Gastroesophageal sphincter (tissue), 4 donors: ENCODE data around the gene CUX1. TPM values are rescaled to one million over a fixed set of nuclear protein-coding genes. Genes with fewer than 3 reads are reported as not detected.

Experiments
- ATAC-seq: fragments of 150-250 bp; one replicate; pipeline ENCODE4 v1.9.1; 2016; ENCODE audit warnings: mild to moderate bottlenecking, moderate library complexity
- H3K27ac ChIP-seq, 4 donors: fragments of 200-600 bp; sonication (generic) in 3 of 4; 1 replicate in 3 of 4; 2 replicates in 1 of 4; pipeline ENCODE4 v1.5.1; 2016 to 2019
- H3K27me3 ChIP-seq: fragments of 200-600 bp; sonication (generic); one replicate; pipeline ENCODE4 v1.5.1; 2019
- H3K36me3 ChIP-seq, 2 donors: fragments of 200-600 bp; sonication (generic); one replicate each; pipeline ENCODE4 v1.5.1; 2019; ENCODE audit warnings: control low read depth in 1 of 2
- H3K4me1 ChIP-seq, 3 donors: fragments of 200-600 bp; sonication (generic); 1 replicate in 2 of 3; 2 replicates in 1 of 3; pipeline ENCODE4 v1.5.1; 2016 to 2019; ENCODE audit warnings: control low read depth in 2 of 3
- H3K4me3 ChIP-seq, 2 donors: fragments of 200-600 bp; sonication (generic); one replicate each; pipeline ENCODE4 v1.5.1; 2019; ENCODE audit warnings: mild to moderate bottlenecking in 1 of 2, moderate library complexity in 1 of 2
- H3K9me3 ChIP-seq, 3 donors: fragments of 200-600 bp; sonication (generic); one replicate each; pipeline ENCODE4 v1.5.1; 2017 to 2019; ENCODE audit warnings: control low read depth in 2 of 3
- EP300 ChIP-seq: sonication (generic); formaldehyde crosslinking; IDR thresholded peaks from one replicate; pipeline ENCODE4 v1.6.1; 2017; ENCODE audit warnings: antibody characterized with exemption, mild to moderate bottlenecking
- POLR2A ChIP-seq, 2 donors: fragments of 450-650 bp; IDR thresholded peaks; one replicate each; pipeline ENCODE4 v1.6.1; 2017; ENCODE audit warnings: antibody characterized with exemption in 2 of 2, mild to moderate bottlenecking in 2 of 2, moderate library complexity in 1 of 2
- POLR2AphosphoS5 ChIP-seq: sonication (generic); formaldehyde crosslinking; IDR thresholded peaks from one replicate; pipeline ENCODE4 v1.6.1; 2017; ENCODE audit warnings: antibody characterized with exemption
- WGBS, 2 donors: methylation state at CpG; one replicate each; pipeline ENCODE4 v1.1.5; 2018; ENCODE audit warnings: low coverage in 1 of 2; 5-methylcytosine and 5-hydroxymethylcytosine counted together
- total RNA-seq, 4 donors: library from RNA; depleted of rRNA; stranded (reverse); fragments of >200 nt; gene quantifications; one replicate each; pipeline ENCODE4 v1.1.0, GENCODE V29; 2016
- TF ChIP-seq, protein P1 (sequence below), 4 experiments: fragments of 200-600 bp in 2 of 4; fragments of 450-650 bp in 2 of 4; sonication (generic) in 1 of 4; IDR thresholded peaks; one replicate each; pipeline ENCODE4 v1.5.1; 2017 to 2019; ENCODE audit warnings: antibody characterized with exemption in 4 of 4, mild to moderate bottlenecking in 2 of 4, moderate library complexity in 2 of 4

Gene CUX1
- total RNA-seq, 4 donors from 2014 or later, result 84.4 to 134 (median 110) TPM

GRCh38 chr7:102096012-102096332, 278.5 kb downstream of the CUX1 start:
- Histone ChIP-seq H3K9me3 (no peaks in the 10 kb centered on the region), H3K27me3 (no peaks in the 10 kb centered on the region), H3K27ac (no peak overlapping the region), H3K4me3 (no peak overlapping the region), H3K36me3 (peaks cover 0 to 46% of the 10 kb centered on the region in 2 donors), H3K4me1 (peaks cover 0 to 15% (median 0%) of the 10 kb centered on the region in 3 donors)
- 0% methylated on average over 1 of the region's 10 CpGs; no CpG with 5 or more reads in 1 of the 2 donors for WGBS, 2 donors
- TF ChIP-seq EP300 (no peak), POLR2A (IDR thresholded peaks at IDR 0.05) (no peak), POLR2AphosphoS5 (no peak)
- TF ChIP-seq, protein P1, sequence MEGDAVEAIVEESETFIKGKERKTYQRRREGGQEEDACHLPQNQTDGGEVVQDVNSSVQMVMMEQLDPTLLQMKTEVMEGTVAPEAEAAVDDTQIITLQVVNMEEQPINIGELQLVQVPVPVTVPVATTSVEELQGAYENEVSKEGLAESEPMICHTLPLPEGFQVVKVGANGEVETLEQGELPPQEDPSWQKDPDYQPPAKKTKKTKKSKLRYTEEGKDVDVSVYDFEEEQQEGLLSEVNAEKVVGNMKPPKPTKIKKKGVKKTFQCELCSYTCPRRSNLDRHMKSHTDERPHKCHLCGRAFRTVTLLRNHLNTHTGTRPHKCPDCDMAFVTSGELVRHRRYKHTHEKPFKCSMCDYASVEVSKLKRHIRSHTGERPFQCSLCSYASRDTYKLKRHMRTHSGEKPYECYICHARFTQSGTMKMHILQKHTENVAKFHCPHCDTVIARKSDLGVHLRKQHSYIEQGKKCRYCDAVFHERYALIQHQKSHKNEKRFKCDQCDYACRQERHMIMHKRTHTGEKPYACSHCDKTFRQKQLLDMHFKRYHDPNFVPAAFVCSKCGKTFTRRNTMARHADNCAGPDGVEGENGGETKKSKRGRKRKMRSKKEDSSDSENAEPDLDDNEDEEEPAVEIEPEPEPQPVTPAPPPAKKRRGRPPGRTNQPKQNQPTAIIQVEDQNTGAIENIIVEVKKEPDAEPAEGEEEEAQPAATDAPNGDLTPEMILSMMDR (IDR thresholded peaks at IDR 0.05), result no peak
- ATAC-seq, result no peak

- Histone ChIP-seq H3K4me1 (peaks cover 0 to 15% (median 0%) of the 10 kb centered on the region in 3 donors), H3K4me3 (no peak overlapping the region), H3K27me3 (no peaks in the 10 kb centered on the region), H3K9me3 (no peaks in the 10 kb centered on the region), H3K27ac (no peak overlapping the region), H3K36me3 (peaks cover 0 to 51% of the 10 kb centered on the region in 2 donors)
- TF ChIP-seq, protein P1 (IDR thresholded peaks at IDR 0.05), result no peak
- TF ChIP-seq POLR2AphosphoS5 (no peak), EP300 (no peak), POLR2A (IDR thresholded peaks at IDR 0.05) (no peak)
- no peak for ATAC-seq
- WGBS, 2 donors, result 91 to 95% methylated on average over 5 to 14 of the region's 19 CpGs
Observed at GRCh38 chr7:102096706-102097427, 279.4 kb downstream of the CUX1 start.

DNA sequence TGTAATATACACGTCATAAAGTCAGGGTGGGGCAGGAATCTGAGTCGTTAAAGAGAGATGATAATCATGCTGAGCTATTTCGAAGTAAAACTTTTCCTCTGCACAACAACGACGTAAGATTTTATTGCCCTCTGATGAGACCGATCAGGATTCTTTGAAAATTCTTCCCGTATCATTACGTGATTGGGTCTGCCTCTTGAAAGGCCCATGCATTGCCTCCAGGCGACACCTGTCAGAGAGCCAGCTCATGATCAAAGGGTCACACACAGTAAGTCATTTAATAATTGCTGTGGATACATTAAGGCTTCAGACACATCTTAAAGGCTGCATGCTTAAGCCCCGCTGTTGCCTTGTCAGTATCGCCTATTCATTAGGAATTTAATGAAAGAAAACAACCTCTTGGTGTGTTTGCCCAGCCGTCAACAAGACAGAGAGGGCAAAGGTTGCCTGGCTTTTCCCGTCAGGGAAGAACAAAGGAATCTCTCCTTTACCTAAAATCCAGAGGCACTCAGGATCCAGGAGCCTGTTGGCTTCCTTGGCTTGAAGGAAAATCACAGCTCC, 280.3 kb downstream of the CUX1 start:
- ATAC-seq, result no peak
- Histone ChIP-seq H3K36me3 (peaks cover 0 to 57% of the 10 kb centered on the region in 2 donors), H3K27me3 (no peaks in the 10 kb centered on the region), H3K9me3 (no peaks in the 10 kb centered on the region), H3K4me3 (no peak overlapping the region), H3K27ac (no peak overlapping the region), H3K4me1 (peaks cover 0 to 15% (median 0%) of the 10 kb centered on the region in 3 donors)
- 56 to 64% methylated on average over 10 to 11 of the region's 13 CpGs for WGBS, 2 donors
- TF ChIP-seq, protein P1 (IDR thresholded peaks at IDR 0.05), result no peak
- TF ChIP-seq EP300, result no peak
- no peak for TF ChIP-seq POLR2AphosphoS5

GRCh38 chr7:102098986-102099385, 281.6 kb downstream of the CUX1 start:
- 90% methylated on average over 5 of the region's 6 CpGs; no CpG with 5 or more reads in 1 of the 2 donors for WGBS, 2 donors
- peaks cover 0 to 67% of the 10 kb centered on the region in 2 donors for H3K36me3 ChIP-seq
- H3K9me3 ChIP-seq, result no peaks in the 10 kb centered on the region
- no peak for ATAC-seq
- no peak overlapping the region for H3K27ac ChIP-seq
- H3K4me1 ChIP-seq, result peaks cover 0 to 6% (median 0%) of the 10 kb centered on the region in 3 donors
- no peaks in the 10 kb centered on the region for H3K27me3 ChIP-seq
- H3K4me3 ChIP-seq, result no peak overlapping the region
- TF ChIP-seq, protein P1 (IDR thresholded peaks at IDR 0.05), result no peak
- TF ChIP-seq EP300 (no peak), POLR2AphosphoS5 (no peak), POLR2A (IDR thresholded peaks at IDR 0.05) (no peak)

DNA sequence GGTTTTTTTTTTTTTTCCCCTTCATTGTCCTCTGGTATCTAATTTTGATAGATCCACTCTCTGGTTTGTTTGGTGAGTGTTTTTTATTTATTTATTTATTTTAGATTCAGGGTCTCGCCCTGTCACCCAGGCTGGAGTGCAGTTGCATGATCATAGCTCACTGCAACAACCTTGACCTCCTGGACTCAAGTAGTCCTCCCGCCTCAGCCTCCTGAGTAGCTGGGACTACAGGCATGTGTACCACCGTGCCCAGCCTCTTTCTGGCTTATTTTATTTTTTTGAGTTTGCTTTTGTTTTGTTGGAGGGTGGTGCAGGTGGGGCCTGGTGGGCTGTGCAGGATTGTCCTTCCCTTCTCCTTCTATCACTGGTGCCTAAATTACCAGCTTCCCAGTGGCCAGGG, 282.0 kb downstream of the CUX1 start:
- Histone ChIP-seq H3K27ac (no peak overlapping the region), H3K4me3 (no peak overlapping the region), H3K27me3 (no peaks in the 10 kb centered on the region), H3K4me1 (peaks cover 0 to 2% (median 0%) of the 10 kb centered on the region in 3 donors), H3K9me3 (no peaks in the 10 kb centered on the region), H3K36me3 (peaks cover 0 to 72% of the 10 kb centered on the region in 2 donors)
- 93% methylated on average over 3 of the region's 3 CpGs; no CpG with 5 or more reads in 1 of the 2 donors for WGBS, 2 donors
- no peak for TF ChIP-seq EP300
- no peak for TF ChIP-seq POLR2A (IDR thresholded peaks at IDR 0.05)
- no peak for TF ChIP-seq POLR2AphosphoS5
- TF ChIP-seq, protein P1 (IDR thresholded peaks at IDR 0.05), result no peak
- ATAC-seq, result no peak
